H1 (cell line): ENCODE measurements around the gene METTL1. TPM values are rescaled to one million over a fixed set of nuclear protein-coding genes. Genes with fewer than 3 reads are reported as not detected.
A peak's percentile ranks its signal among the peaks of the same experiment; 100 is the strongest.

Source experiments
- CTCF ChIA-PET: fragments of 300-600 bp; sonication (Branson Sonifier 250); formaldehyde crosslinking; loops from one replicate; lab custom pipeline; 2021; ENCODE audit not compliant: partially characterized antibody; lab: Charles Lee
- POLR2A ChIA-PET: fragments of 300-600 bp; sonication (Branson Sonifier 250); formaldehyde crosslinking; loops from one replicate; lab custom pipeline; 2021; ENCODE audit warnings: inconsistent platforms; ENCODE audit not compliant: partially characterized antibody; lab: Charles Lee
- DNase-seq, 2 experiments: peaks; one replicate each; pipeline versions ENCODE4 v3.0.0 to v3.0.0-alpha.2; 2010 to 2022; ENCODE audit warnings: low spot score in 2 of 2, low read depth in 1 of 2, mixed read lengths in 1 of 2
- FAIRE-seq: peaks from 2 replicates; lab custom pipeline; 2011; peaks lifted over from hg19 to GRCh38; lab: Jason Lieb, UNC
- H2AFZ ChIP-seq: 2 replicates; pipeline ENCODE4 v1.8.1; 2012; ENCODE audit warnings: low read length, inconsistent platforms
- H2AK5ac ChIP-seq: 2 replicates; pipeline ENCODE4 v1.6.1; 2013; ENCODE audit warnings: low read depth, low read length
- H2BK120ac ChIP-seq: replicated peaks from 2 replicates; pipeline ENCODE3; 2013; ENCODE audit warnings: low read depth, low read length, inconsistent platforms
- H2BK12ac ChIP-seq: 2 replicates; pipeline ENCODE4 v1.6.1; 2013; ENCODE audit warnings: low read depth, low read length
- H2BK15ac ChIP-seq: 2 replicates; pipeline ENCODE4 v1.6.1; 2013; ENCODE audit warnings: low read length
- H2BK20ac ChIP-seq: 2 replicates; pipeline ENCODE4 v1.6.1; 2013; ENCODE audit warnings: low read length
- H2BK5ac ChIP-seq: 2 replicates; pipeline ENCODE4 v1.6.1; 2013; ENCODE audit warnings: low read depth, low read length
- H3K14ac ChIP-seq: 2 replicates; pipeline ENCODE4 v1.6.1; 2013; ENCODE audit warnings: inconsistent platforms; ENCODE audit not compliant: insufficient read length
- H3K18ac ChIP-seq: 2 replicates; pipeline ENCODE4 v1.6.1; 2013; ENCODE audit warnings: low read length; ENCODE audit errors: extremely low read depth
- H3K23ac ChIP-seq: 2 replicates; pipeline ENCODE4 v1.6.1; 2013; ENCODE audit warnings: inconsistent platforms; ENCODE audit not compliant: insufficient read length
- H3K23me2 ChIP-seq: 2 replicates; pipeline ENCODE4 v1.6.1; 2013; ENCODE audit warnings: low read depth, low read length
- H3K27ac ChIP-seq: 2 replicates; pipeline ENCODE4 v1.6.1; 2011; ENCODE audit warnings: low read depth, low read length, inconsistent platforms
- H3K27me3 ChIP-seq, 4 experiments: replicated peaks in 1 of 4; 1 replicate in 1 of 4; 2 replicates in 3 of 4; pipeline versions ENCODE4 v1.6.1 to v1.8.1; 2011 to 2013; ENCODE audit warnings: low read length in 3 of 4, mild to moderate bottlenecking in 3 of 4, inconsistent platforms in 2 of 4, mixed read lengths in 2 of 4, moderate library complexity in 1 of 4; ENCODE audit not compliant: control insufficient read depth in 3 of 4, insufficient read depth in 3 of 4; ENCODE audit errors: extremely low read depth in 1 of 4
- H3K36me3 ChIP-seq, 4 experiments: 2 replicates each; pipeline versions ENCODE4 v1.6.1 to v1.8.1; 2011 to 2013; ENCODE audit warnings: mild to moderate bottlenecking in 4 of 4, low read length in 3 of 4, moderate library complexity in 2 of 4, control low read depth in 1 of 4, inconsistent platforms in 1 of 4; ENCODE audit not compliant: insufficient read depth in 4 of 4, control insufficient read depth in 2 of 4
- H3K4ac ChIP-seq: replicated peaks from 2 replicates; pipeline ENCODE3; 2013; ENCODE audit warnings: low read length, low read depth, mixed read lengths, inconsistent platforms; ENCODE audit not compliant: insufficient read length
- H3K4me1 ChIP-seq, 4 experiments: replicated peaks in 1 of 4; 1 replicate in 1 of 4; 2 replicates in 3 of 4; pipeline versions ENCODE4 v1.6.1 to v1.8.1; 2011 to 2013; ENCODE audit warnings: low read length in 3 of 4, inconsistent platforms in 2 of 4, mixed read lengths in 1 of 4; ENCODE audit not compliant: insufficient read depth in 4 of 4, control insufficient read depth in 3 of 4
- H3K4me2 ChIP-seq, 2 experiments: 2 replicates each; pipeline versions ENCODE4 v1.6.1 to v1.8.1; 2011 to 2013; ENCODE audit warnings: low read depth in 2 of 2, low read length in 2 of 2, control low read depth in 1 of 2, inconsistent platforms in 1 of 2, mild to moderate bottlenecking in 1 of 2; ENCODE audit not compliant: insufficient read depth in 1 of 2
- H3K4me3 ChIP-seq, 4 experiments: fragments of 200-600, 300-600 bp in 1 of 4; sonication (generic), shearing (Covaris generic), sonication (Bioruptor Twin) in 1 of 4; 2 replicates each; pipeline versions ENCODE4 v1.5.1 to v1.8.1; 2011 to 2016; ENCODE audit warnings: low read length in 4 of 4, low read depth in 3 of 4, control low read depth in 2 of 4, inconsistent platforms in 2 of 4, mild to moderate bottlenecking in 2 of 4, mixed read lengths in 1 of 4, moderate library complexity in 1 of 4; ENCODE audit not compliant: insufficient read depth in 2 of 4; ENCODE audit errors: extremely low read depth in 1 of 4
- H3K56ac ChIP-seq: replicated peaks from 2 replicates; pipeline ENCODE3; 2013; ENCODE audit warnings: low read depth, mild to moderate bottlenecking, mixed read lengths, low read length, inconsistent platforms; ENCODE audit not compliant: insufficient read length
- H3K79me1 ChIP-seq: 2 replicates; pipeline ENCODE4 v1.6.1; 2013; ENCODE audit warnings: low read depth, low read length, control low read depth
- H3K79me2 ChIP-seq, 2 experiments: 2 replicates each; pipeline versions ENCODE4 v1.6.1 to v1.8.1; 2012 to 2013; ENCODE audit warnings: low read length in 2 of 2, mild to moderate bottlenecking in 2 of 2, inconsistent platforms in 1 of 2; ENCODE audit not compliant: insufficient read depth in 2 of 2, control insufficient read depth in 1 of 2
- H3K9ac ChIP-seq, 4 experiments: replicated peaks in 1 of 4; 1 replicate in 1 of 4; 2 replicates in 3 of 4; pipeline versions ENCODE4 v1.6.1 to v1.8.1; 2011 to 2013; ENCODE audit warnings: low read depth in 3 of 4, low read length in 3 of 4, control low read depth in 2 of 4, mild to moderate bottlenecking in 2 of 4, moderate library complexity in 2 of 4, inconsistent platforms in 1 of 4; ENCODE audit errors: extremely low read depth in 1 of 4
- H3K9me3 ChIP-seq, 2 experiments: 2 replicates each; pipeline versions ENCODE4 v1.6.1 to v1.8.1; 2012 to 2013; ENCODE audit warnings: mild to moderate bottlenecking in 2 of 2, moderate library complexity in 2 of 2, control low read depth in 1 of 2, inconsistent platforms in 1 of 2, low read depth in 1 of 2, low read length in 1 of 2, mixed read lengths in 1 of 2; ENCODE audit not compliant: insufficient read depth in 2 of 2
- H4K20me1 ChIP-seq, 2 experiments: replicated peaks in 1 of 2; 2 replicates each; pipeline versions ENCODE3 to v1.8.1; 2011 to 2013; ENCODE audit warnings: inconsistent platforms in 2 of 2, low read length in 2 of 2, mild to moderate bottlenecking in 1 of 2; ENCODE audit not compliant: insufficient read depth in 2 of 2, control insufficient read depth in 1 of 2
- H4K5ac ChIP-seq: 2 replicates; pipeline ENCODE4 v1.6.1; 2013; ENCODE audit warnings: low read length, low read depth, mixed read lengths, inconsistent platforms; ENCODE audit not compliant: insufficient read length
- H4K8ac ChIP-seq: 2 replicates; pipeline ENCODE4 v1.8.0; 2013; ENCODE audit warnings: mild to moderate bottlenecking, moderate library complexity, low read length, inconsistent platforms; ENCODE audit not compliant: insufficient read depth; ENCODE audit errors: extremely low read depth
- H4K91ac ChIP-seq: replicated peaks from 2 replicates; pipeline ENCODE3; 2013; ENCODE audit warnings: low read length, mixed read lengths, inconsistent platforms; ENCODE audit not compliant: insufficient read length
- E2F6 ChIP-seq: IDR thresholded peaks from 2 replicates; pipeline ENCODE4 v1.6.1; 2012; ENCODE audit warnings: inconsistent platforms
- EGR1 ChIP-seq: IDR thresholded peaks from 2 replicates; pipeline ENCODE4 v1.6.1; 2011; ENCODE audit warnings: low read depth, low read length, borderline replicate concordance
- KDM4A ChIP-seq: IDR thresholded peaks from one replicate; pipeline ENCODE4 v1.7.1; 2012; ENCODE audit warnings: low read depth, mild to moderate bottlenecking, moderate library complexity, low read length, inconsistent platforms; ENCODE audit not compliant: severe bottlenecking
- PHF8 ChIP-seq: fragments of 200-600 bp; sonication (generic); conservative IDR thresholded peaks from 2 replicates; pipeline ENCODE4 v1.7.1; 2012; ENCODE audit warnings: low read depth, mild to moderate bottlenecking, inconsistent platforms, low read length, moderate library complexity
- RXRA ChIP-seq: IDR thresholded peaks from 2 replicates; pipeline ENCODE4 v1.6.1; 2011; ENCODE audit warnings: low read depth, mild to moderate bottlenecking, low read length, moderate library complexity; ENCODE audit not compliant: insufficient read depth
- WGBS, 2 experiments: shearing (Covaris generic) in 1 of 2; methylation state at CpG; one replicate each; pipeline versions ENCODE4 v1.1.6 to v1.1.7; 2013 to 2015; ENCODE audit warnings: low lambda C conversion rate in 2 of 2, mixed read lengths in 2 of 2, inconsistent platforms in 1 of 2, low coverage in 1 of 2, missing lambda C conversion rate in 1 of 2; ENCODE audit not compliant: insufficient replicate concordance in 2 of 2, insufficient coverage in 1 of 2, insufficient read length in 1 of 2; ENCODE audit errors: extremely low coverage in 1 of 2, missing lambda C conversion rate in 1 of 2; 5-methylcytosine and 5-hydroxymethylcytosine counted together
- polyA plus RNA-seq, 7 experiments: library from polyadenylated mRNA; depleted of rRNA in 3 of 7; stranded (reverse) in 5 of 7; unstranded in 2 of 7; fragments of >200 nt in 5 of 7; fragments of 200-250 nt in 2 of 7; gene quantifications; 1 replicate in 5 of 7; 2 replicates in 1 of 7; 4 replicates in 1 of 7; pipeline versions ENCODE4 v1.2.1 to v1.2.3, GENCODE V29; 2011 to 2013; ENCODE audit warnings: missing spikeins in 2 of 7, mixed read lengths in 2 of 7
- total RNA-seq: library from RNA; stranded (reverse); fragmentation: NEBNext Ultra II Directional; extraction: Animal tissue kit (Norgen Biotek cat#: 25700); gene quantifications from 2 replicates; pipeline ENCODE4 v1.2.1, GENCODE V29; 2021

The METTL1 gene
- total and polyA plus RNA-seq, 2 of the 8 experiments (the other 6 are each of a cell fraction or from before 2014, with no cell fraction given), result 40.5 to 46.0 TPM

GRCh38 chr12:57725851-57726150 is 46.1 kb downstream of the METTL1 start:
- H3K36me3 ChIP-seq, result no peaks in the 10 kb centered on the region
- H2BK12ac ChIP-seq, result 0 out of 2 replicates have a peak overlapping the region, but pooled peaks have one; percentile 7
- H4K20me1 ChIP-seq, result peaks cover 2 to 7% of the 10 kb centered on the region in 2 experiments
- H3K9ac ChIP-seq, result no peak overlapping the region; a peak in 1 of 7 replicates
- no peak overlapping the region for H4K8ac ChIP-seq
- no peak overlapping the region for H2BK20ac ChIP-seq
- no peak overlapping the region for H3K14ac ChIP-seq
- peaks cover 19 to 65% (median 48%) of the 10 kb centered on the region in 4 experiments for H3K27me3 ChIP-seq
- peak overlapping the region; percentile 84; the same call in 1 of the 2 replicates for H2AFZ ChIP-seq
- H3K23ac ChIP-seq, result no peak overlapping the region
- peaks cover 0 to 20% (median 13%) of the 10 kb centered on the region in 4 experiments; a peak in 5 of 7 replicates for H3K4me1 ChIP-seq
- no peak overlapping the region for H3K4ac ChIP-seq
- H3K79me1 ChIP-seq, result no peaks in the 10 kb centered on the region
- H2BK15ac ChIP-seq, result no peak overlapping the region; the same call in 1 of the 2 replicates
- H3K27ac ChIP-seq, result no peak overlapping the region
- no peaks in the 10 kb centered on the region for H3K9me3 ChIP-seq
- H3K18ac ChIP-seq, result no peak overlapping the region; the same call in 1 of the 2 replicates
- no peak overlapping the region for H4K91ac ChIP-seq
- H4K5ac ChIP-seq, result no peak overlapping the region
- peak overlapping the region; percentile 52 to 95 for H3K4me2 ChIP-seq
- POLR2A ChIA-PET, result interaction anchor here (0.5 to 7.4 kb wide), 7 partner anchors 11 to 117 kb away, joined by 3 to 59 read pairs (median 4); partner anchors contain the start of genes AGAP2 and TSPAN31
- no peak for DNase-seq
- H3K23me2 ChIP-seq, result peaks cover 12% of the 10 kb centered on the region; the same call in 1 of the 2 replicates
- peak overlapping the region; percentile 51 to 82 (median 65); a peak in 7 of 8 replicates for H3K4me3 ChIP-seq
- H3K79me2 ChIP-seq, result no peaks in the 10 kb centered on the region
- no peak overlapping the region for H2BK5ac ChIP-seq
- 4% methylated on average over 8 of the region's 10 CpGs; no CpG with 5 or more reads in 1 of the 2 experiments for WGBS, 2 experiments
- no peak overlapping the region for H2AK5ac ChIP-seq
- TF ChIP-seq E2F6 (no peak), RXRA (0 out of 2 replicates have a peak, but pooled peaks have one; percentile 14), EGR1 (no peak), KDM4A (peak; percentile 9), PHF8 (no peak)
- FAIRE-seq, result no peak
- no peak overlapping the region for H3K56ac ChIP-seq
- CTCF ChIA-PET, result interaction anchor here (0.6 to 11.7 kb wide), 29 partner anchors 9 to 653 kb away, joined by 3 to 149 read pairs (median 5); partner anchors contain the start of genes AGAP2, B4GALNT1 and OS9
- no peak overlapping the region for H2BK120ac ChIP-seq
